Heart right ventricle (tissue), 16 donors: ENCODE measurements around the gene NEK5. TPM values are rescaled to one million over a fixed set of nuclear protein-coding genes. Genes with fewer than 3 reads are reported as not detected.

Experiments used
- ATAC-seq, 8 donors: fragments of 200-7000 bp; cut with Tn5 transposase; one replicate each; pipeline ENCODE4 v1.9.1; 2020; ENCODE audit warnings: mild to moderate bottlenecking in 8 of 8, moderate library complexity in 8 of 8, moderate number of reproducible peaks in 1 of 8
- DNase-seq, 2 donors: peaks; one replicate each; pipeline ENCODE4 v3.0.0-alpha.2; 2020
- H3K27ac ChIP-seq, 10 donors: fragments of 200-600 bp; sonication (generic) in 2 of 10; one replicate each; pipeline versions ENCODE4 v1.5.0 to v1.8.0; 2020 to 2022; ENCODE audit warnings: mild to moderate bottlenecking in 3 of 10
- H3K27me3 ChIP-seq, 7 donors: fragments of 200-600 bp; one replicate each; pipeline ENCODE4 v1.8.0; 2021 to 2022; ENCODE audit warnings: mild to moderate bottlenecking in 2 of 7
- H3K36me3 ChIP-seq, 9 donors: fragments of 200-600 bp; sonication (generic) in 1 of 9; one replicate each; pipeline versions ENCODE4 v1.5.0 to v1.8.0; 2020 to 2022; ENCODE audit warnings: mild to moderate bottlenecking in 2 of 9
- H3K4me1 ChIP-seq, 9 donors: fragments of 200-600 bp; sonication (generic) in 1 of 9; one replicate each; pipeline versions ENCODE4 v1.5.0 to v1.8.0; 2020 to 2022; ENCODE audit warnings: mild to moderate bottlenecking in 4 of 9
- H3K4me3 ChIP-seq, 10 donors: fragments of 200-600 bp; sonication (generic) in 2 of 10; one replicate each; pipeline versions ENCODE4 v1.5.0 to v1.8.0; 2020 to 2022; ENCODE audit warnings: mild to moderate bottlenecking in 7 of 10, moderate library complexity in 2 of 10
- H3K9me3 ChIP-seq, 11 donors: fragments of 200-600 bp in 10 of 11; sonication (generic) in 2 of 11; one replicate each; pipeline versions ENCODE4 v1.5.0 to v1.8.0; 2013 to 2022; ENCODE audit warnings: mild to moderate bottlenecking in 2 of 11, control low read depth in 1 of 11, moderate library complexity in 1 of 11
- WGBS, 2 donors: extraction: QIAGEN DNeasy Blood & Tissue Kit; methylation state at CpG; one replicate each; pipeline ENCODE4 v1.1.7; 2013; ENCODE audit warnings: inconsistent platforms in 1 of 2; 5-methylcytosine and 5-hydroxymethylcytosine counted together
- intact Hi-C, 10 donors: fragments of 100-400 bp; cut with DNase I; formaldehyde crosslinking; loops; one replicate each; pipeline versions ENCODE4 v1.11.1 to v1.14.2; 2022
- polyA plus RNA-seq, 2 donors: library from polyadenylated mRNA; stranded (reverse); fragments of 200-250 nt; gene quantifications; one replicate each; pipeline ENCODE4 v1.2.3, GENCODE V29; 2013
- total RNA-seq, 10 donors: library from RNA; stranded (reverse); fragmentation: NEBNext Ultra II Directional in 3 of 10; extraction: Animal tissue kit (Norgen Biotek cat#: 25700) in 3 of 10; gene quantifications; one replicate each; pipeline versions ENCODE4 v1.2.1 to v1.2.4, GENCODE V29; 2021 to 2023
- TF ChIP-seq, protein P1 (sequence below), 9 donors: fragments of 200-600 bp; sonication (generic) in 2 of 9; IDR thresholded peaks; one replicate each; pipeline versions ENCODE4 v1.5.0 to v1.8.0; 2021 to 2022; ENCODE audit warnings: antibody characterized with exemption in 9 of 9, mild to moderate bottlenecking in 5 of 9, moderate library complexity in 1 of 9
- donor health status: Arrhythmogenic right ventricular cardiomyopathy.
- donor health status: ischemic (EF 13 %, LVEDD 7.1; RV severe dilation, severe dysfunction).
- donor health status: healthy with polysubstance abuse.
- donor health status: DM: no; HTN: yes; CAD: no.
- donor health status: DM: no; HTN: no; CAD: no.
- donor health status: ischemic (EF 25% LVEDD 6.9; RV normal size, moderate dysfunction).
- donor health status: ischemic (EF 25% LVEDD 5.7; RV mildly dilated, moderate dysfunction).
- donor health status: healthy.
- donor health status: DM: yes; HTN: yes; CAD: no.
- donor health status: Ischemic cardiomyopathy.
- donor health status: ischemic (EF 35%, LVEDD 5.7; RV mildly dilated, moderate dysfunction).
- donor health status: nonischemic (EF 11% LVEDD 7.7; RV severe dilation, severe dysfunction).
- donor health status: DM: yes; HTN: yes; CAD: no.
- donor health status: PGD.
- donor health status: ischemic (EF 29% LVEDD 5.4; RV normal size, mild dysfunction).
- donor health status: nonischemic (EF 23%, LVEDD 6.1; RV moderate dilation, normal function).

Gene NEK5
- total and polyA plus RNA-seq, 12 donors: 0.03 to 0.93 (median 0.25) TPM; not detected in 1

- Histone ChIP-seq H3K36me3 (peaks cover 0 to 56% (median 11%) of the 10 kb centered on the region in 9 donors), H3K4me3 (no peak overlapping the region), H3K27me3 (no peaks in the 10 kb centered on the region), H3K4me1 (peaks cover 0 to 7% (median 0%) of the 10 kb centered on the region in 9 donors), H3K27ac (no peak overlapping the region), H3K9me3 (no peaks in the 10 kb centered on the region)
- DNase-seq: no peak
- TF ChIP-seq, protein P1, sequence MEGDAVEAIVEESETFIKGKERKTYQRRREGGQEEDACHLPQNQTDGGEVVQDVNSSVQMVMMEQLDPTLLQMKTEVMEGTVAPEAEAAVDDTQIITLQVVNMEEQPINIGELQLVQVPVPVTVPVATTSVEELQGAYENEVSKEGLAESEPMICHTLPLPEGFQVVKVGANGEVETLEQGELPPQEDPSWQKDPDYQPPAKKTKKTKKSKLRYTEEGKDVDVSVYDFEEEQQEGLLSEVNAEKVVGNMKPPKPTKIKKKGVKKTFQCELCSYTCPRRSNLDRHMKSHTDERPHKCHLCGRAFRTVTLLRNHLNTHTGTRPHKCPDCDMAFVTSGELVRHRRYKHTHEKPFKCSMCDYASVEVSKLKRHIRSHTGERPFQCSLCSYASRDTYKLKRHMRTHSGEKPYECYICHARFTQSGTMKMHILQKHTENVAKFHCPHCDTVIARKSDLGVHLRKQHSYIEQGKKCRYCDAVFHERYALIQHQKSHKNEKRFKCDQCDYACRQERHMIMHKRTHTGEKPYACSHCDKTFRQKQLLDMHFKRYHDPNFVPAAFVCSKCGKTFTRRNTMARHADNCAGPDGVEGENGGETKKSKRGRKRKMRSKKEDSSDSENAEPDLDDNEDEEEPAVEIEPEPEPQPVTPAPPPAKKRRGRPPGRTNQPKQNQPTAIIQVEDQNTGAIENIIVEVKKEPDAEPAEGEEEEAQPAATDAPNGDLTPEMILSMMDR (IDR thresholded peaks at IDR 0.05): no peak
- WGBS, 2 donors: 97 to 98% methylated on average over 4 of the region's 4 CpGs
- no peak for ATAC-seq
- intact Hi-C loops: no loop called here
Observed at GRCh38 chr13:52029569-52029968, 99.3 kb downstream of the NEK5 start.

- 99 to 100% methylated on average over 1 of the region's 1 CpG for WGBS, 2 donors
- intact Hi-C loops: no loop called here
- no peak for ATAC-seq
Observed at GRCh38 chr13:52027832-52028231, 101.0 kb downstream of the NEK5 start.

GRCh38 chr13:52026246-52026626 is 102.6 kb downstream of the NEK5 start:
- no peak for ATAC-seq
- intact Hi-C loops: no loop called here
- no peaks in the 10 kb centered on the region for H3K9me3 ChIP-seq

More at GRCh38 chr13:52027832-52028231, 101.0 kb downstream of the NEK5 start:
- Histone ChIP-seq H3K27ac (no peak overlapping the region), H3K4me3 (no peak overlapping the region), H3K27me3 (no peaks in the 10 kb centered on the region), H3K4me1 (peaks cover 0 to 7% (median 0%) of the 10 kb centered on the region in 9 donors), H3K9me3 (no peaks in the 10 kb centered on the region), H3K36me3 (peaks cover 0 to 73% (median 20%) of the 10 kb centered on the region in 9 donors)
- no peak for DNase-seq
- TF ChIP-seq, protein P1 (IDR thresholded peaks at IDR 0.05): no peak

GRCh38 chr13:52025475-52026245 is 103.2 kb downstream of the NEK5 start:
- H3K27me3 ChIP-seq: no peaks in the 10 kb centered on the region
- H3K9me3 ChIP-seq: no peaks in the 10 kb centered on the region
- no peak overlapping the region for H3K27ac ChIP-seq
- peaks cover 0 to 94% (median 22%) of the 10 kb centered on the region in 9 donors for H3K36me3 ChIP-seq
- intact Hi-C loops: no loop called here
- TF ChIP-seq, protein P1 (IDR thresholded peaks at IDR 0.05): no peak
- WGBS, 2 donors: 87 to 97% methylated on average over 8 of the region's 8 CpGs
- H3K4me3 ChIP-seq: no peak overlapping the region
- ATAC-seq (no peak), DNase-seq (no peak)
- peaks cover 0 to 7% (median 0%) of the 10 kb centered on the region in 9 donors for H3K4me1 ChIP-seq

More at GRCh38 chr13:52026246-52026626, 102.6 kb downstream of the NEK5 start:
- no peak overlapping the region for H3K27ac ChIP-seq
- no peak for DNase-seq
- TF ChIP-seq, protein P1 (IDR thresholded peaks at IDR 0.05): peak in 1 of 9 donors; percentile 9
- peaks cover 0 to 88% (median 22%) of the 10 kb centered on the region in 9 donors for H3K36me3 ChIP-seq
- WGBS, 2 donors: 89 to 96% methylated on average over 3 of the region's 3 CpGs
- H3K27me3 ChIP-seq: no peaks in the 10 kb centered on the region
- no peak overlapping the region for H3K4me3 ChIP-seq
- H3K4me1 ChIP-seq: peaks cover 0 to 7% (median 0%) of the 10 kb centered on the region in 9 donors
